HG03439 (cell line): Measurements from ENCODE around the gene VIL1.

Source experiments
- ATAC-seq: cut with Tn5 transposase; IDR thresholded peaks from one replicate; pipeline ENCODE4 v1.9.1; 2021; ENCODE audit warnings: mild to moderate bottlenecking, moderate library complexity; ENCODE audit not compliant: unreplicated experiment

The VIL1 gene

GRCh38 chr2:218405086-218405745 is 13.7 kb upstream of the VIL1 start:
- no peak for ATAC-seq

- peak; percentile 13 for ATAC-seq
Observed at GRCh38 chr2:218405746-218406208, 13.1 kb upstream of the VIL1 start.

DNA sequence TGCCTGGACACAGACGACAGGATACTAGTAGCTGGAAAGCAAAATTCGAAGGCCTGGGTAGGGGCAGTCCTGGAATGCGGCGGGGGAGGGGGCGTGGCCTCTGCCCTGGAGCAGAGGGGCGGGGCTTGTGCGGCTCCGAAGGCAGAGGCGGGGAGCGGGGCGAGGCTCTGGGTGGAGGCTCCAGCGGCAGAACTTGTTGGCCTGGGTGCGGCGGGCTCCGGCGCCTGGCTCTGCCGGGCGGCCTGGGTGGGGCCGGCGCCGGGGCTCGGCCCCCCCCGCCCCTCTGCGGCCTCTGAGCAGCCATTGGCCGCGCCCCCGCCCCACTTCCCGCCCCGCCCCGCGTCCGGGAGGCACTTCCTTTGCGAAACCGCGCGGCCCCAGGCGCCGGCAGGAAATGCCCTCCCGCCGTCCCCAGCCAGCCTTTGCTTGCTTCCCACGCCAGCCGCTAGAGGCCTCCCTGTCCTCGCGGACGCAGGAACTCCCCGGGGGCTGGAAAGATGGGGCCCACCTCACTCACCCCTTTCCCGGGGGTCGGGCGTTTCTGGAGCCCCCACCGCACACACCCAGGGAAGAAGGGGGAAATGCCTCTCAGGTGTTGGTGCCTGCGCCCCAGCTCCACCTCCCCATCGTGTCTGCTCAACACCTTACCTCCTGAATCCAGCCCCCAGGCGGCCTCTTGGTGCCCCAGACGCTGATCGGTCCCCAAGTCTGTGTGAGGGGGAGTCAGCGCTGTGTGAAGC is 12.5 kb upstream of the VIL1 start:
- peak; percentile 65 for ATAC-seq

GRCh38 chr2:218406949-218407618 is 11.8 kb upstream of the VIL1 start:
- ATAC-seq, result no peak

DNA sequence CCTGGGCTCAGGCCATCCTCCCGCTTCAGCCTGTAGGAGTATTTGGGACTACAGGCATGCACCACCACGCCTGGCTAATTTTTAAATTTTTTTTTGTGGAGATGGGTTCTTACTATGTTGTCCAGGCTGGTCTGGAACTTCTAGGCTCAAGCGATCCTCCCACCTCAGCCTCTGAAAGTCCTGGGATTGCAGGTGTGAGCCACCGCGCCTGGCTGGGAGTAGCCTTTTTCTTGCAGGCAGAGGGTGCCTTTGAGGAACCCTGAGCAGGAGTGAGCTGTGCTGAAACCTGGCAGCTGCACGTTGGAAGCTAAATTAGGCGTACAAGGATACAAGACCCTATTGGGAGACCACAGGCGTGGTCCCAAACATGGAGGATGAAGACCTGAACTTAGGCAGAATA is 11.2 kb upstream of the VIL1 start:
- no peak for ATAC-seq

DNA sequence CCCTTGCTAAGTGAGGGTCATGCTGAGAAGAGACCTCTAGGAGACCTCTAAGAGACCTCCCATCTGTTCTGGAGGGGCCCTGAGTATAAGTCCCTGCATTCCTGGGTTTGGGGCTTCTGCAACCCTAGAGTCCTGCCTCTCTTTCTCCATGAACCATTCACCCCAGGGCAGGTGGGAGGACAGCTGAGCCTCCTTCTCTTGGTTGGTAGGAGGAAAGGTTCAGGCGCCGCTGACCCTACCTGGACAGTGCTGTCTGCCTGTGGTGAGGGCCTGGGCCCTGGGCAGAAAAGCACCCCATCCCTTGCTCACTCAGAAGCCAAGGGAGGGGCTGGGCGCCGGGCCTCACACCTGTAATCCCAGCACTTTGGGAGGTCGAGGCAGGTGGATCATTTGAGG is 604 bp upstream of the VIL1 start:
- ATAC-seq, result no peak

GRCh38 chr2:218419630-218420216 is 800 bp downstream of the VIL1 start:
- no peak for ATAC-seq

DNA sequence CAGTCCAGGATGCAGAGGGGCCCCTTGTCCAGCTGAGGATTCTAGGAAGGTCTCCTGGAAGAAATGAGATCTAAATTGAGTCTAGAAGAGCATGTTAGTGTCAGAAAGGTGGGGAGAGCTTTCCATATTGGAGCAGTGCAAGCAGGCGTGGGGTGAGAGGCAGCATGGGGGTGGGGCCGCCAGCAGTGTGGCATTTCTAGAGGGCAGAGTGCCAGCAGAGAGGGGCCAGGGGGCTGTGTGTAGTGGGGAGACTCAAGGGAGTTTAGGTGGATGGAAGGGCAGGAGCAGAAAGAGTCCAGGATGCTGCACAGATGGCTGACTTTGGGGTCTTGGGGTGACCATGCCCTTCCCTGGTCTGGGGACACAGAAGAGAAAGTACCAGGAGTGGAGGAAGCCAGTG is 2.1 kb downstream of the VIL1 start:
- no peak for ATAC-seq

DNA sequence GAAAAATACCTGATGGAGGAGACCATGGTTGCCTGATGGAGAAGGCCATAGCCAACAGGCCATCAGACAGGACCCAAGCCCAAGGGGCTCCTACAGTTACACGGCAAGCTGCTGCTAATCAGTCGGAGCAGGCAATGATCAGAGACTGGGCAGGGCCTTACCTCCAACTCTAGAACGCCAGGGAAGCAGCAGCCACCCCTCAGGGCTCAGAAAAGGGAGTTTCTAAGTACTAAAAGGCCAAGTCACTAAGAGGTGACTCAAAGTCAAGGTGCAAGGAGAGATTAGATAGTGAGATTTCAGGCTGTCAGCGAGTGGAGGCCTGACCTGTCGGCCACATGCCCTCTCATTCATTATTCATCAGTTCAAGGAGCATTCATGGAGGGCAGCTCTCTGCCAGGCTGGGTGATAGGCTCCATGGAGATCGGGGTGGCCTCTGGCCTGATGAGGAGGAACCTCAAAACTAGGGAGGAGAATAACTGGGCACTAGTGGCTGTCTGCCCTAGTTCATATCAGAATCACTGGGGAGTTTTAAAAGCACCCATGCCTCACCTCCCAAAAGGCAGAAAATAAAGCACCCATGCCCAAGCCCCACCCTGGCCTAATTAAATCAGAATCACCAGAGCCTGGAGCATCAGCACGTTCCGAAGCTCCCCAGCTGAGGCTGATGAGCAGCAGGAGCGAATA is 3.6 kb downstream of the VIL1 start:
- ATAC-seq, result no peak

- ATAC-seq, result no peak
Observed at GRCh38 chr2:218423584-218423983, 4.7 kb downstream of the VIL1 start.

- no peak for ATAC-seq
Observed at GRCh38 chr2:218425531-218425930, 6.6 kb downstream of the VIL1 start.

DNA sequence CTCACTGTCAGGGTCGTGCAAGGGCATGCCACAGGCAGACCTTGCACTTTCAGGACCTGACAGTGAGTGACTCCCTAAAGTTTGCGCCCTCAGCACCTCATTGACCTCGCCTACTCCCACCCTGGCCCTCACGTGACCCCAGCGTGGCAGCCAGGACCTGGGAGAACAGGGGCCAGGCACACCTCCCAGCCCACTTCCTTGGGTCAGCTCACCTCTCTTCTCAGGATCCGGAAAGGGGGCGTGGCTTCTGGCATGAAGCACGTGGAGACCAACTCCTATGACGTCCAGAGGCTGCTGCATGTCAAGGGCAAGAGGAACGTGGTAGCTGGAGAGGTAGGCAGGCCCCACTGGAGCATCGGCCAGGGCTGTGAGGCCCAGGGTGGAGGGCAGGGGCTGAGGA is 8.8 kb downstream of the VIL1 start:
- no peak for ATAC-seq

DNA sequence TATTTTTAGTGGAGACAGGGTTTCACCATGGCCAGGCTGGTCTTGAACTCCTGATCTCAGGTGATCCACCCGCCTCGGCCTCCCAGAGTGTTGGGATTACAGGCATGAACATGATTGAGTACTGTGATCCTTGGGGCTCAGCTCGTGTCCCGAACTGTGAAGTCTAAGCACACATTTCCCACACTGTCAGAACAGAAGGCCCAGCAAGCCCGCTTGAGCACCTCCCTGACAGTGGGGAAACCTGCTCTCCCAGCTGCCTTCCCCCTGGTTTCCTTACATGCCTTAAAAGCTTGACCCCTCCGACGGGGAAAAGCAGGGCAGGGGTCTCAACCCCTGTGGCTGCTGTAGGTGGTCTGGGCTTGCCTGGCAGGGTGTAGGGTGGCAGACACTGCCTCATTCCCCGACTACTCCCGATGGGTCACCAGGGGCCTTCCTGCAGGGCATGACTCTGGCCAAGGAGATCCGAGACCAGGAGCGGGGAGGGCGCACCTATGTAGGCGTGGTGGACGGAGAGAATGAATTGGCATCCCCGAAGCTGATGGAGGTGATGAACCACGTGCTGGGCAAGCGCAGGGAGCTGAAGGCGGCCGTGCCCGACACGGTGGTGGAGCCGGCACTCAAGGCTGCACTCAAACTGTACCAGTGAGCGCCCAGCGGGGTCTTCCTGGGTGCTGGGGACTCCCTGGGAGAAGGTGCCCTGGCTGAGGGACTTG is 10.1 kb downstream of the VIL1 start:
- no peak for ATAC-seq

GRCh38 chr2:218429911-218430692 is 11.2 kb downstream of the VIL1 start:
- ATAC-seq, result no peak

DNA sequence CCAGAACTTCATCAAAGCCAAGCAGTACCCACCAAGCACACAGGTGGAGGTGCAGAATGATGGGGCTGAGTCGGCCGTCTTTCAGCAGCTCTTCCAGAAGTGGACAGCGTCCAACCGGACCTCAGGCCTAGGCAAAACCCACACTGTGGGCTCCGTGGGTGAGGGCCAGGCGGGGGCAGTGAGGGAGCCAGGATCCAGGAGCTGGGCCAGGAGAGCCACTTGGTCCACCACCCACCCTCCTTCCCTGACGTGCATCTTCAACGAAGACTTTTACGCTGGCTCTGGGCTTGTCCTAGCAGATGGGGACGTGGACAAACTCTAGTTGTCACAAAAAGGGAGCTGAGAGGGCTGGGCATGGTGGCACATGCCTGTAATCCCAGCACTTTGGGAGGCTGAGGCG is 11.8 kb downstream of the VIL1 start:
- ATAC-seq, result no peak

DNA sequence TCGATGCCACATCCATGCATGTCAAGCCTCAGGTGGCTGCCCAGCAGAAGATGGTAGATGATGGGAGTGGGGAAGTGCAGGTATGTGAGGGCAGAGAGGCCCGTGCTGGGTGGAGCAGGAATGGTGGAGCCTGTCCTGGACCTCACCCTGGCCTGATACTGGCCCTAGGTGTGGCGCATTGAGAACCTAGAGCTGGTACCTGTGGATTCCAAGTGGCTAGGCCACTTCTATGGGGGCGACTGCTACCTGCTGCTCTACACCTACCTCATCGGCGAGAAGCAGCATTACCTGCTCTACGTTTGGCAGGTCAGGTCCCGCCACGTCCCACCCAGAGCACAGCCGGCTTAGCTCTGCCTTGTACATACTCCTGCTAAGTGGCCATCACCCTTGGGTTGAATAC is 13.0 kb downstream of the VIL1 start:
- ATAC-seq, result no peak

GRCh38 chr2:218432676-218433365 is 13.9 kb downstream of the VIL1 start:
- ATAC-seq, result no peak

- ATAC-seq, result no peak
Observed at GRCh38 chr2:218434456-218434855, 15.5 kb downstream of the VIL1 start.
